Stimulated activated CD8-positive, alpha-beta memory T cell treated with anti-CD3 and anti-CD28 coated beads, Interleukin-2, amount 100 ng/mL, for 1 hour (primary cell): ENCODE results near the gene RBFOX1.

ENCODE experiments used
- DNase-seq, 2 donors: peaks; one replicate each; pipeline ENCODE4 v3.0.0-alpha.2; 2020; ENCODE audit warnings: low read depth in 2 of 2

RBFOX1 gene

DNA sequence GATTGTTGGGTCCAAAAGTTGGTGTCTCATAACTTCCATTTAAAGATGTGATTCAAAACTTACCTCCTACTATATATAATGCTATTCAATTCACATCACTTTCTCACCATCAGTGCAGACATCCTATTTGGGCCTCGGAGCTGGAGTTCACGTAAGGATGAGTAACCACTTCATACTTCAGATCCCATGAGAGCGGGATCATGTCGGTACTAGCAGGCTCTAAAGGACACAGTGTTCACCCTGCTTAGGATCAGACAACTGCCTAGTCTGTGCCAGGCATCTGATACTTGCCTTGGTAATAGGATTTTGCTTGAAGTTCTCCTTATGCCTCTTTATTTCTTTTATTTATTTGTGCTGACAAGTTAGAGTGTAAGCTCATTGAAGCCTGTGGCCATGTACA is 39.5 kb downstream of the RBFOX1 start:
- no peak for DNase-seq

- DNase-seq, result no peak
Observed at GRCh38 chr16:7373776-7374175, 41.1 kb downstream of the RBFOX1 start.

GRCh38 chr16:7374614-7375174 is 42.0 kb downstream of the RBFOX1 start:
- no peak for DNase-seq

- DNase-seq, result no peak
Observed at GRCh38 chr16:7376227-7376626, 43.6 kb downstream of the RBFOX1 start.

- DNase-seq, result no peak
Observed at GRCh38 chr16:7377231-7377630, 44.6 kb downstream of the RBFOX1 start.

GRCh38 chr16:7378024-7378695 is 45.5 kb downstream of the RBFOX1 start:
- no peak for DNase-seq

DNA sequence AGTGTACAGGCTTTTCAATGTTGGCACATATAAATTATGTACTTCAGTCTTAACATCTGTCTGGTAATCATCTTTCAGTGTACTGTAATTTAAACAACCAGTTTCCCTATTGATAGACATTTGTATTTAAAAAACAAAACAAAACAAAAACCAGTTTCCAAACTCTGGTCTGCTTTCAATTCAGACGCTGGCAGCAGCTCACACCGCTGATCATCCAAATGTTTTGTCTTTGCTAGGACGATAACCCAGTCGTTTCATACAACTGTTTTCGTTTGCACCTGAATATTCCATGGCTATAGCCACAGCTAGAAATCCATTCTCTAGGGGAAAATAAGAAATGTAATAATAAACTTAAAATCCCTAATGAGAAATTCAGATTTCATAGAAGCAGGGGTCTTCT is 47.8 kb downstream of the RBFOX1 start:
- DNase-seq, result no peak

DNA sequence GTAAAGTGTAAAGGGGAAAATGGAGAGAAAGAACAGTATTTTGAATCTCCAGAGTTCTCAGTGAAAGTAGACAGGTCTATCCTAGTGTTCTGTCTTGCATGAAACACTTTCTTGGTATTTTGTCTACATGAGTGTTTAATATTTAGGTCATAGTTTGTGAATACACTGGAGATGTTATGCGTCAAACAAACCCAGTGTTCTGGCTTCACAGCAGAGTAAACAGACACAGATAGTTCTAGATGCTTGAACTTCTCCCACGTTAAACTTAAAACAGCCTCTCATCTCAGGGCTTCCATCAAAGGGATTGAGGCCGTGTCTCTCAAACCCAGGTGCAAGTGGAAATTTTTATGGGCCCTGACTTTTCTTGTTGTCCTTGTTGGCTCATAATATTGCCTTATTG is 48.3 kb downstream of the RBFOX1 start:
- DNase-seq, result no peak

- no peak for DNase-seq
Observed at GRCh38 chr16:7381671-7382070, 49.0 kb downstream of the RBFOX1 start.

- no peak for DNase-seq
Observed at GRCh38 chr16:7382521-7382920, 49.9 kb downstream of the RBFOX1 start.

DNA sequence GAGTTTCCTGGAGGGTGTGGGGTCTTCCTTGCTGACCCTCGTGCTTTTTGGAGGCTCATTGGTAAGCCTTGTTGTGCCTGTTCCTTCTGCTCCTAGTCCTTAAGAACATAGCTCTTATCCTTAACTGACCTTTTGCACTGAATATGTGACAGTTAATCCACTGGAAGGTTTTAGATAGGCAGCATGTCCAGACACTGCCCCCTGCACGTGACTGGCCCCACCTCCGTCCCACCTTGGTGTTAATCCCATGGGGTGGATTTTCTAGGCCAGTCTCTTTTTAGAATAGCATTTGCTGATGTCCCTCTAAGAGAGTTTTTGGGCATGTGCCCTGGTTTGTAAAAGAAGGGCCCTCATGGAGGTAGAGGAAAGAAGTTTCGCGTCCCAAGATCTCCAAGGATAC is 58.3 kb downstream of the RBFOX1 start:
- DNase-seq, result no peak

DNA sequence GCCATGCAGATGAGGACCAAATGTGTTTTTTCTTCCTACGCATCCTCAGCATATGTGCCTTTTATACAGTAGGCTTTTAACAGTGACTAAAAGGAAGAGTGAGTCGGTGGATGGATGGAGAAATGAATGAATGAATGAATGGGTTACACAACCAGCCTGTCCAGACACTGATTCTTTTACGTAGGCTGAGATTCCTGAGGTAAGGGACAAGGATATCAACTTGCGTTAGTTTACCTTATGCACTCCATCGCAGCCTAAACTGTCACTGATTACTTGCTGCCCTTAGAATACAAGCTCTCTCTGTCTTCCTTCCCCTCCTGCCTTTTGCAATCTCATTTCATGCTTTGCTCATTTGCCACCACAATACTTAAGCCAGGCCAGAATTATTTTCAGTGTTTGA is 59.0 kb downstream of the RBFOX1 start:
- no peak for DNase-seq

DNA sequence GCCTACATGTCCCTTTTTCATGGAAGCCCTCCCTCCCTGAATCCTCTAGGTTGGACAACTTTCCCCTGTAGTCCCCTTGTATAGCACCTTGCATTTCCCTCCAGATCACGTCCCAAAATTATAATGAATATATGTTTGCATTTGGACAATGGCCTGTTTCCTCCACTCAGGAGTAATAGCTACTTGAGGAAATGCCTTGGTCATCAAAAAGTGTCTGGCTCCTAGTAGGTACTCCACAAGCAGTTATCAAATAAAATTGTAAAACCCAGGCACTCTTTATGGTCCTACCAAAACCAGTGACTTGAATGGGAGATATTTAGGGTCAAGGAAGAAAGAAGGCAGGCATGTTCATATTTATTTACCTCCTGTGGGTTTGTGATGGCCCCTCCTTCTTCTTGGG is 59.6 kb downstream of the RBFOX1 start:
- no peak for DNase-seq

DNA sequence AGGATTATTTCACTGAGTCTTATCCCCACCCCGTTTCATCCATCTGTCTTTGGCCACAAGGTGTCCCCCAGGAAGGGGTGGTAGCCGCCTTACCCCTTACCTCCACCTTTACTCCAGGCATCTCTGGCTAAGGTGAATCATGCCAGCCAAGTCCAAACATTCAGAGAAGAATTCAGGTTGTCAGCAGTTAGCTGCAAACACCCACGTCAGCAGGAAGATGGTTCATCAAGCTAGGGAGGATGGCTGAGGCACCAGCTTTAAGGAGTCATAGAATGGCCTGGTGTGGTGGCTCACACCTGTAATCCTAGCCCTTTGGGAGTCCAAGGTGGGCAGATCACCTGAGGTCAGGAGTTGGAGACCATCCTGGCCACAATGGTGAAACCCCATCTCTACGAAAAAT is 61.0 kb downstream of the RBFOX1 start:
- no peak for DNase-seq

DNA sequence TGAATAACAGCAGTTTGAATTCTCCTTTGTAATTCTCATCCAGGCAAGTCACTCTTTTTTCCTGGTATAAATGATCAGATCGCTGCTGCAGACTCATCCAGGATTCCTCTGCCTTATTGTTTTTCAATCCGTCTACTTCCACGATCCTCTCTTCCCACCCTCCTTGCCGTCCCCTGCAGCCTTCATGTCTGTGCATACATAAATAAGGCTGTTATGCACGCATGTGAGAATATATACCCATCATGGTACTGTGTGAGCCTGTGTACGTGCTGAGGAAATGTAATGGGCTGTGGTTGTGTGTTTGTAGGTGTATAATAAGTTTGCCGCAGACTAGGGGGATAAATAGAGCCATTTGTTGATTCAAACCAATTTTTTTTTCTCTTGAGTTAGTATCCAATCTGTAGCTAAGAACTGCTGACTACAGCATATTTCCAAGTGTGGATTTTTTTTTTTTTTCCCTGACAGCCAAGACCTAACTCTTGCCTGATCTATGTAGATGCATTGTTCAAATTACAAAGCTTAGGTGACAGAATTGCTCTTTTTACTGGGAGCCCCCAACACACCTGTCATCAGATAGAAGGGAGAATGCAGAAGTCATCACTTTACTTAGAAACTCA is 62.2 kb downstream of the RBFOX1 start:
- no peak for DNase-seq

GRCh38 chr16:7397901-7398300 is 65.3 kb downstream of the RBFOX1 start:
- no peak for DNase-seq

DNA sequence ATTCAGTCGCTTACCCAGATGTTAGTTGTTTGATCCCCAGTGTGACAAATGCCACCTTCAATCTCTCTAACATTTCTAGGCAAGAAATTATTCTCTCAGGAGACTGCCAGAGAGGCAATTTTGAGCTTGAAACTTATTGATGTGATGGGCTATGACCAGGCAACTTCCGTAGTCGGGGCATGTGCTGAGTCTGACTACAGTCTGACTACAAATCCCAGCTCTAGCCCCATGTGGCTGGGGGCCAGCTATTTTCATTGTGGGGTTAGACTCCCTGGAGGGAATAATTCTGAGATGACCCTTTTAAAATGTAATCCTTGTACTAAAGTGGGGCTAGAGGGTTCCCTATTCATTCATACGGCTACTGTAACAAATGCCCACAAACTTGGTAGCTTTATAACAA is 65.9 kb downstream of the RBFOX1 start:
- DNase-seq, result no peak

DNA sequence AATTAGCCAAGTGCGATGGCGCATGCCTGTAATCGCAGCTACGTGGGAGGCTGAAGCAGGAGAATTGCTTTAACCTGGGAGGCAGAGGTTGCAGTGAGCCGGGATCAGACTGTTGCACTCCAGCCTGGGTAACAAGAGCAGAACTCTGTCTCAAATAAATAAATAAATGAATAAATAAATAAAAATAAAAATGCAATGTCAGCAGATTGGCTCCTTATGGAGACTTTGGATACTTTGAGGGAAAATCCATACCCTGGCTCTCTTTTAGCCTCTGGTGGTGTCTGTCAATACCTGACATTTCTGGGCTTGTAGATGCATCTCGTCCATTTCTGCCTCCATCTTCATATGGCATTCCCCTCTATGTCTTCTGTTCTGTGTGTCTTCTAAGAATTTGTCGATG is 66.7 kb downstream of the RBFOX1 start:
- DNase-seq, result no peak

DNA sequence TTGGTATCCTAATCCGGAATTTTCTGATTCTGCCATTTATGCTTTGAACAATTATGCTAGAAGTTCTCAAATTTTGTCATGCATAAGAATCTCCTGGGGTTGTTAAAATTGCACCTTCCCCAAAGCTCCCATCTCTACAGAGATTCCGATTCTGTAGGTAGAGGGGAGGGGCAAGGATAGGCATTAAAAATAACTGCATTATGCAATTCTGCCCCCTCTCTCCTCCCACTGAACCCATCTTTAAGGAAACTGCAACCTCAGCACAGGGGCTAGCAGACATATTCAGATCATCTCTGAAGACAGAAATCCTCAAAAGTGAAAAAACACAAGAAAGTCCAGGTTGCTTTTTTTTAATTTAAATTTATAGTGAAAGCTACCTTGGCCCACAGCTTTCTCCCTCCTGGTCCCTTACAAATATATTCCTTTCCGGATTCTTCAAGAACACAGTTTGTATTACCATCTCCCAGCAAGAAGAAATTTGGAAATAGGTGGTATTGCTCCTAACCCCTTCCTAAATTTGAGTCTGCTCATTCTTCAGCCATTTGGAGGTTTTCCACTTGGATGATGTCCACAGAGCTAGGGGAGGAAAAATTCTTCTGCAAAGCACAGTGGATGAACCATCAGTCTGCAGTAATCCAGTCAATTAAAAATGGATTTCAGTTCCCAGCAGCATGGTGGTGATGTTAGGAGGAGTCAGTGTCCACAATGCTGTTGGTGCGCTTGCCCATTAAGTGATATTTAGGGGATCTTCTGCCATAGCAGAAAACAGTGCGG is 67.7 kb downstream of the RBFOX1 start:
- no peak for DNase-seq

DNA sequence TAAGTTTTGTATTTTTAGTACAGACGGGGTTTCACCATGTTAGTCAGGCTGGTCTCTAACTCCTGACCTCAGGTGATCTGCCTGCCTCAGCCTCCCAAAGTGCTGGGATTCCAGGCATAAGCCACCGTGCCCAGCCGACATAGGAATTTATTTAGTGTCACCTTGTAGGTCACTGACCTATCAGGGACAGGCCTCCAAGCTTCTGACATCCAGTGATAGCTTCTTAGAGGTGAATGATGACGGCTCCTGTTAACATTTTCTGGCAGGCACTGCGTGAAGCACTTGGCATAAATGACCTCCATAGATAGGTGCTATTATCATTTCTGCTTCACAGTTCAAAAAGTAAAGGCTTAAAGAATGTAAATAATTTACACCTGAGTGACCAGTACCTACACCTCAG is 71.6 kb downstream of the RBFOX1 start:
- DNase-seq, result no peak

- no peak for DNase-seq
Observed at GRCh38 chr16:7405166-7405565, 72.5 kb downstream of the RBFOX1 start.

- no peak for DNase-seq
Observed at GRCh38 chr16:7408700-7409365, 76.2 kb downstream of the RBFOX1 start.
